Measurements from ENCODE around the gene ASCC3.
A peak's percentile ranks its signal among the peaks of the same experiment; 100 is the strongest.
"Not testable (repeated sequence)": the region's sequence is repeated elsewhere in the genome, so short reads cannot be mapped to it uniquely, and the experiment has no call there.

The ASCC3 gene

DNA sequence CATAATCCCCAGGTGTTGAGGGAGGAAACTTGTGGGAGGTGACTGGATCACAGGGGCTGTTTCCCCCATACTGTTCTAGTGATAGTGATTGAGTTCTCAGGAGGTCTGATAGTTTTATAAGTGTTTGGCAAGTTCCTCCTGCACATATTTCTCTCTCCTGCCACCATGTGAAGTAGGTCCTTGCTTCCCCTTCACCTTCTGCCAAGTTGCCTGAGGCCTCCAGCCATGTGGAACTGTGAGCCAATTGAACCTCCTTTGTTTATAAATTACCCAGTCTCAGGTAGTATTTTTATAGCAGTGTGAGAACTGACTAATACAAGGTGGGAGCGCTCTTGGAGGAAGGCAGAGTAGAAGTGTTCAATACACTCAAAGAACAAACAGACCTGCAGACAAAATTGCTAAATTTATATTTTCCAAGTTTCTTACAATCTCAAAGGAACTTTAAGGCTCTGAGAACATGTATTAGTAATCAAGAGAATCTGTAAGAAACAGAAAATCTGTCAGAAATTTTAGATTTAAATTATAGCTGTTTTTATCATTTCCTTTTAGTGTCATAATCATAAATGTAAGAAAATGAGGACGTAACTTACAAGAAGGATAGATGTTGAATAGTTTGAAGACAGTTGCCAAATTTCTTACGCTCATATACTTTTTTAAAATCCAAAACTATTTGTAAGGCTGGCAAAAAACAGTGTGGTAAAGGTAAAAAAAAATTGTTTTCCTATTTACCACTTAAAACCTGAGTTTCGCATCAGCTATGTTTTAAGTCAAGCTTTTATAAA is 77.7 kb downstream of the ASCC3 start:
- DNase-seq (ENCODE audit: low read depth): no peak

DNA sequence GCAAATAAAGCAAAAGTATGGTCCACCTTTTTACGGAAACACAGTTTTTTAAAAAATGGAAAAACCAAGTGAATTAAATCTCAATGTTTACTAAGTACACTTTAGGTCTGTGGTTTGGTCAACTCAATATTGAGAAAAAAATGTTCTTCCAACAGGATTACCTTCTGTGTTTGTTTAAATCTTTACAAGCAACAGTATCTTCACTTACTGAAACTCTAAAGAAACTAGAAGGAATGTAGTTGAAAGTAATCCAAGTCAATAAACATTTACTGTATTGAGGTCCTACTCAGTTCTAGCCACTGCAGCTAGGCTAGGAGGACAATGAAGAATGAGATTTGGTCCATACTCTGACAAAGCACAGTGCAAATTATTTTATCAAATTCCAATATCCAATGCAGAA is 80.1 kb downstream of the ASCC3 start:
- DNase-seq (ENCODE audit: low read depth): no peak

DNA sequence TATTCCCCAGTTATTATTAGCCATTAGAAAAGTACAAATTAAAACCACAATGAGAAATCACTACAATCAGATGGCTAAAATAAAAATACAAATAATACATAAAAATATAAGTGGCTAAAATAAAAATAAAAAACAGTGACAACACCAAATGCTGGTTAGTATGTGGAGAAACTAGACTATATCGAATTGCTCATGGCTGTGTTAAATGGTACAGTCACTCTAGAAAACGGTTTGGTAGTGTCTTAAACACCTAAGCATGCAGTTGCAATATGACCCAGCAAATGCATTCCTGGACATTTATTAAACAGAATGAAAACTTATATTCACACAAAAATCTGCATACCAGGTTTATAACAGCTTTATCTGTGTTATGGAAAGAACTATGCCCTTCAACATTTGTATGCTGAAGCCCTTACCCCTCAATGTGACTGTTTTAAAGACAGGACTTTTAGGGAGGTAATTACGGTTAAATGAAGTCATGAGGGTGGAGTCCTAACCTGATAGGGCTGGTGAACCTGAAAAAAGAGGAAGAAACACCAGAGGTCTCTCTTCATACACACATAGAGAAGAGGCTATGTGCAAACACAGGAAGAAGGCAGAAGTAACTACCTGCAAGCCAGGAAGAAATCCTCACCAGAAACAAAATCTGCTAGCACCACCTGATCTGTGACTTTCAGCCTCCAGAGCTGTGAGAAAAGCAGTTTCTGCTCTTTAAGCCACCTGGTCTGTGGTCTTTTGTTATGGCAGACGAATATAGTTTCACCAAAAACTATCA is 84.9 kb downstream of the ASCC3 start:
- DNase-seq (ENCODE audit: low read depth): no peak

DNA sequence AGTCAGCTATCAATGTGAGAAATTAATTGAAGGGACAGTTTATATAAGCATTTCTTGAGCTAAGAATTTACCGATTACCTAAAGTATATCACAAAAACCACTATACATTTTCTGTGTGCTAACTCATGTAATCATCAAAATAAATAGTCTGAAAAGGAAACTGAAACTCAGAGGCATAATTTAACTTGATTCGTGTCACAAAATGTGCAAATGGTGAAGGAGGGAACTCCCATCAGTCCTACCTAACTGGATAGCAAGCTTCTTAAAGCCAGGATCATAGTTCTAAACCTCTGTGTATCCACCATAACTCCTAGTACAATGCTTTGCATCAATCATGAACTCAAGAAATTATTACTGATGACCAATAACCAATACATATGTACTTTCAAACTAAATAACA is 91.0 kb downstream of the ASCC3 start:
- no peak for DNase-seq (ENCODE audit: low read depth)

DNA sequence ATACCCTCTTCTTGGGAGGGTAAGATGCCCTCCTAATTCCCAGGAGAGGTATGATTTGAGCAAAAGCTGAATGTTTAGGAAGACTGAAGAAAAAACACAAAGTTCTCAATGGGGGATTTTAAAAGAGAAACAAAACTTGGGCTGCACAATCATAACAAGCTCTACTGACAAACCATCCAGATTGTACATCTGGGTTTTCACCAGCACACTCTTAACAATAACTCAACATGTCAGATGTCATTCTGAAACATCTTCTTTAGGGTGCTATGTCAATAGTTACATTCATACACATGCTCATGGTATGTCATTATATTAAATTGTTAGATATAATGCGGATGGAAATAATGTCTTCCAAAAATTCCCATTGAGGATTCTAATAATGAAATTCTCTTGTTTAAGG is 95.1 kb downstream of the ASCC3 start:
- no peak for DNase-seq (ENCODE audit: low read depth)

DNA sequence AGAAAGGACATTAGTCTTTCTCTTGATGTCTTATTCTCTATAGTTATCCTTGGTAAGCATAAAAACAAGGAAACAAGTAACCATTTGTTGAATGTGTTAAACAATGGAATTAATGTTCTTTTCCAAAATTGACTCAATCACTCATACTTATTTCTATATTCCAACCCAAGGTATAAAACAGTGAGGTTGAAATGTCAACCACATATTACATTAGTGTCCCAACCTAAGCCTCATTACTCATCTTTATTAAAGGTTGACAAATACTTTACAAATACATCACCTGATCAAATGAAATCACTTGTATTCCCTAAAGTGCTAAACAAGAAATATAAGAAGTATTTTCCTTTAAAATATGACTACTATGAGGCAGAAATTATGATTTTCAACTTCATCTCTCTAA is 100.5 kb downstream of the ASCC3 start:
- no peak for DNase-seq (ENCODE audit: low read depth)

DNA sequence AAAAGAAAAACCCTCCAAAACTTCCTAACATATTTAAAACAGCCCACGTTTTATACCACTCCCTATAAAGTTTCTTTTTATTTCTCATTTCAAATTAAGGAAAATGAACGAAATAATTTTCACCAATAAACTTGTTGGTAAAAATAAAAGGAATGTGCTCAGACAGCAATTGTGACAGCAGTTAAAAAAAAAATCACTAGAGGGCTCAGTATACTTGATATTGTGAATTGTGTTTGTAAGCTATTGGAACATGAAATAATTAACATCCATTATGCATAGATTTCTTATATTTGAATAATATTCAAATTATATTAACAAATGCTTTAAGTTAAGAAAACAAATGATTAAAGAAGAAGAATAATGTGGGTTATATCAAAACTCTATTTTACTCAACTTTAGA is 105.5 kb downstream of the ASCC3 start:
- DNase-seq (ENCODE audit: low read depth): peak; percentile 6

DNA sequence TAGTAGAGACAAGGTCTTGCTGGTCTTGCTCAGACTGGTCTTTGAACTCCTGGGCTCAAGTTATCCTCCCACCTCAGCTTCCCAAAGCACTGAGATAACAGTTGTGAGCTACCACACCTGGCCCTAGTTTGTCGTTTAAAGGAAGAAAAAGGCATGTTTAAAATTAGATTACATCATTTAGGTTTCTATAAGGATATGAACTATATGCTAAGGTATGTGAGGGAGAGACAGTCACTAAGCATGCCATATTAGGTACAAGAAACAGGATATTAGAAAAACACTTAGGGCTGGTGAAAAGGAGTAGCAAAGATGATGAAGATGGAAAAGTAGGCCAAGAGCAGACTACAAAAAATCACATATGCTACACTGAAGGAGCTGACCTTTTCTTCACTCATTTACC is 106.4 kb downstream of the ASCC3 start:
- no peak for DNase-seq (ENCODE audit: low read depth)

DNA sequence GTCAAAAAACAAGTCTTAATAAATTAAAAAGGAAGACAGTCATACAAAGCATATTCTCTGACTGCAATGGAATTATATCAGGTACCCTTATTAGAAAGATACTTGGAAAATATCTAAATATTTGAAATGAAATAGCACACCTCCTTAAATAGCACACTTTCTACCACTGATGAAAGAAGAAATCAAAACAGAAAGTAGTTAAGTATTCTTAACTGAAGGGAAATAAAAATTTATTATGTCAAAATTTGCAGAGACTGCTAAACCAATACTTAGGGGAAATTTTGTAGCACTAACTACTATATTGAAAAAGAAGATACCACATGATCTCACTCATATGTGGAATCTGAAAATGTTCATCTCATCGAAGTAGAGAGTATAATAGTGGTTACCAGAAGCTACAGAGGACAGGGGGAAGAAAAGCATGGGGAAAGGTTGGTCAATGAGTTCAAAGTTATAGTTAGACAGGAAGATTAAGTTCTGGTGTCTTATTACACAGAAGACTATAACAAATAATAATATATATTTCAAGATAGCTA is 112.2 kb downstream of the ASCC3 start:
- no peak for DNase-seq (ENCODE audit: low read depth)

DNA sequence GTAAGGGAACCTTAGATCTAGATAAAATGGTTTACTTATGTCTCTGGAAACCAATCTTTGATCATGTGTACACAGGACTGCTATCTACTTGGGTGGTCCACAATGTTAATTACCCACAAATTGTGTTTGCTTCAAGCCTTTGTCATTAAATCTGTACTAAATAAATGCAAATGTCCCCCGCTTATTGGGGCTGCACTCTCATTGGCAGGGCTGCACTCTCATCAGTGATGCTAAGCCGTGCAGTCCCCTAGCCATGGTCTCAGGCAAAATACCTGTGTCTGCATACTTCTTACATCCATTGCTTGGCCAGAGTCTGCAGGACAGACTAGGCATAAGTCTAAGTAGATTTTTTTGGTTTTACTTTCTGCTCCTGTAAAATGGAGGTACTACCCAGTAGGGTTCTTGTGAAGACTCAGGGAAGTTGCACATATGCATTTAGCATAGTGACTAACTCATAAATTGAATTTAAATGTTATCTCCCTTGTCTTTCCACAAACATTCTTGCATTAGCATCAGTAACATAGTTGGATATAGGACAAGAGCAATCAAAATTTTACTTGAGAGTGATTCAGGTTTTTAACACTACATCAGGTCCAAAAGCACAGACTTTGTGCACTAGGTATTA is 117.4 kb downstream of the ASCC3 start:
- DNase-seq (ENCODE audit: low read depth): no peak

DNA sequence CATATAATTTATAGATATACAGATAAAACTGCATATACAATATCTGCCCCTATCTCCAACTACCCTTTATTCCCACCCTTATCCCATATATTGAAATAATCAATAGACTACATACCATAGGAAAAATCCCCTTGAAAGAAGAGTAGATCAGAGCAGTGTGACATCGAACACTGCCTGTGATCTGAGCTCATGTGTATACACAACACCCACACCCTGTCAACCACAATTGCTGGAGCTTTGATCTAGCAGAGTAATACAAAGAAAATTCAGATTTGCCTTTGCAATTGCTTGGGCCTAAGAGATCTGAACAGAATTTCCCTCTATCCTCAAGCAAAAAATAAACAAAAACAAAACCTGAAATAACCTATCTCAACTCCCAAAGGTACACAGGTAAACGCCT is 119.3 kb downstream of the ASCC3 start:
- no peak for DNase-seq (ENCODE audit: low read depth)

DNA sequence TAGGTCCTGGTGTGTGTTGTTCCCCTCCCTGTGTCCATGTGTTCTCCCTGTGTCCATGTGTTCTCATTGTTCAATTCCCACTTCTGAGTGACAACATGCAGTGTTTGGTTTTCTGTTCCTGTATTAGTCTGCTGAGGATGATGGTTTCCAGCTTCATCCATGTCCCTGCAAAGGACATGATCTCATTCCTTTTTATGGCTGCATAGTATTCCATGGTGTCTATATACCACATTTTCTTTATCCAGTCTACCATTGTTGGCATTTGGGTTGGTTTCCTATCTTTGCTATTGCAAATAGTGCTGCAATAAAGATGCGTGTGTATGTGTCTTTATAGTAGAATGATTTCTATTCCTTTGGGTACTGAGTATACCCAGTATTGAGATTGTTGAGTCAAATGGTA is 122.7 kb downstream of the ASCC3 start:
- DNase-seq (ENCODE audit: low read depth): not testable (repeated sequence)

DNA sequence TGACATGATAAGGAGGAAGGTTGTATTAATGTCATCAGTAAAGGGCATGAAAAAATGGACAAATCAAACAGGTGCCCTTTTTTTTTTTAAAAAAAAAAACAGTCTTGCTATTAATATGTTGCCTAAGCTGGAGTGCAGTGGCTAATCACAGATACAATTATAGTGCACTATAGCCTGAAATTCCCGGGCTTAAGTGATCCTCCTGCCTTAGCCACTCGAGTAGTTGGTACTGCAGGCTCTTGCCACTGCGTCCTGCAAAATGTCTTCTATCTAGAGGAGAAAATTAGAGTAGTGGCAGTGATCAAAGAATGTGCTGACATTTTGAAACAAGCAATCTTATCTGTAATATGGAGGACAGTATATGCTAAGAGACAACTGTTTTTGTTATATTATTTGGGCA is 127.7 kb downstream of the ASCC3 start:
- DNase-seq (ENCODE audit: low read depth): no peak

DNA sequence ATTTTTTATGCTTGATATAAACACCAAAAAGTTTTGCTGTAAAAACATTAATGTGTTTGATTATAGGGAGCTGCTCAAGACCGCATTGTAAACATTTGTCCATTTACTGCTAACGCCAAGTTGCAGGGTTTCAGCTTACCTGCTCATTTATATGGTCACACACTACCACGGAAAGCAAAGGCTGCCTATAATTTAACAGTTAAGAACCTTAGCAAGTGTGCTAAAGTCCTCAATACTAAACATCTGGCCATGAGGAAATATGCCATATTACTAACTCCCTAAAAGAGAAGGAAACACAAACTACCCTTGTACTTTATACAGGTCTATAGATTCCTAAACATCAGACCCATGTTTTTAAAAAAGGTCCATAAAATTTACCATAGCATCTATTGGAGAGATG is 129.5 kb downstream of the ASCC3 start:
- DNase-seq (ENCODE audit: low read depth): no peak

DNA sequence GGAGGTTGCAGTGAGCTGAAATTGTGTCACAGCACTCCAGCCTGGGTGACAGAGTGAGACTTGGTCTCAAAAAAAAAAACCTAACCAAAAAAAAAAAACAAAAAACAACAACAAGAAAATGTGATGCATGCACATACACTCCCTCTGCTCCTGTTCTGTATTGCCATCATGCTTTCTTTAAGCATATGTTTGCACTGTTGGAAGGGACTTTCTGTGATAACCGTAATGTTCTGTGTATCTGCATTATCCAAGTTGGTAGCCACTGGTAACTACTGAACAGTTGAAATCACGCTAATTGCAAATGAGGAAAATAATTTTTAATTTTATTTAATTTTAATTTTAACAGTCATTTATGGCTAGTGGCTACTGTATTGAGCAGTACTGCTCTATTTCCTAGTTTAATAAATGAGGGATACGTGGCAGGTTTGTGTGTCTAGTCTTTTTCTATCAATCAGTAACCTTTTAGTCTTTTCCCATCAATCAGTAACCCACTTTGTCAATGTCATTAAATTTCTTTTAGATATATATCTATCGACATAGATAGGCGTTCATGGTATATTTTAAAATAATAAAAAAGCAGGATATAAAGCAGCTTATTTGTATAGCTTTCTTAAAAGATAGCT is 135.6 kb downstream of the ASCC3 start:
- no peak for DNase-seq (ENCODE audit: low read depth)

DNA sequence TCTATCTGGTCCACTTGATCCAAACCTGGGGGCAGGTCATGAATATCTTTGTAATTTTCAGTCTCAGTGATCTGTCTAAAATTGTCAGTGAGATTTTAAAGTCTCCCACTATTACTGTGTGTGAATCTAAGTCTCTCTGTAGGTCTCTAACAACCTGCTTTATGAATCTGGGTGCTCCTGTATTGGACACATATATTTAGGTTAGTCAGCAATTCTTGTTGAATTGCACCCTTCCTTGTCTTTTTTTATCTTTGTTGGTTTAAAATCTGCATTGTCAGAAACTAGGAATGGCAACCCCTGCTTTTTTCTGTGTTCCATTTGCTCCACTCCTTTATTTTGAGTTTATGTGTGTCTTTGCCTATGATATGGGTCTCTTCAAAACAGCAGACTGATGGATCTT is 140.7 kb downstream of the ASCC3 start:
- no peak for DNase-seq (ENCODE audit: low read depth)

DNA sequence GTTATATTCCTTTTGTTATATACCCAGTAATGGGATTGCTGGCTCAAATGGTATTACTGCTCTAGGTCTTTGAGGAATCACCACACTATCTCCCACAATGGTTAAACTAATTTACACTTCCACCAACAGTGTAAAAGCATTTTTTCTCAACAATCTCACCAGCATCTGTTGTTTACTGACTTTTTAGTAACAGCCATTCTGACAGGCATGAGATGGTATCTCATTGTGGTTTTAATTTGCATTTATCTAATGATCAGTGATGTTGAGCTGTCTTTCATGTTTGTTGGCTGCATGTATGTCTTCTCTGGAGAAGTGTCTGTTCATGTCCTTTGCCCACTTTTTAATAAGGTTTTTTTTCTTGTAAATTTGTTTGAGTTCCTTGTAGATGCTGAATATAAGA is 143.4 kb downstream of the ASCC3 start:
- DNase-seq (ENCODE audit: low read depth): not testable (repeated sequence)

DNA sequence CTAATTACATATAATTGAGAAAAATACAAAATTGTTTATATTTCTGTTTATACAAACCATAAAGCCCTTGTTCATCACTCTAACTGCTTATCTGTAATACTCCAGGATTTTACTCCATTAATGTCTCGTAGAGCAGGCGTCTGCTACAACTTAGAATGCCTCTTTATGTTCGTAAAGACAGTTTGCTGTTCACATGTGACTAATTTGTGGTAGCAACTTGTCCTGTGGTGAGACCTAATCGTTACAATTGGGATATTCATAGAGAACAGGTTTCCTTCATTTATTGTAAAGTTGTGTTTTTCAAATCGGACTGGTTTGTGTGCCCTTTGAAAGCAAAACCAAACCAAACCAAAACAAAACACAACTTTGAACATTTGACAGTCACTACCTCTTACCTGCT is 149.7 kb downstream of the ASCC3 start:
- no peak for DNase-seq (ENCODE audit: low read depth)

DNA sequence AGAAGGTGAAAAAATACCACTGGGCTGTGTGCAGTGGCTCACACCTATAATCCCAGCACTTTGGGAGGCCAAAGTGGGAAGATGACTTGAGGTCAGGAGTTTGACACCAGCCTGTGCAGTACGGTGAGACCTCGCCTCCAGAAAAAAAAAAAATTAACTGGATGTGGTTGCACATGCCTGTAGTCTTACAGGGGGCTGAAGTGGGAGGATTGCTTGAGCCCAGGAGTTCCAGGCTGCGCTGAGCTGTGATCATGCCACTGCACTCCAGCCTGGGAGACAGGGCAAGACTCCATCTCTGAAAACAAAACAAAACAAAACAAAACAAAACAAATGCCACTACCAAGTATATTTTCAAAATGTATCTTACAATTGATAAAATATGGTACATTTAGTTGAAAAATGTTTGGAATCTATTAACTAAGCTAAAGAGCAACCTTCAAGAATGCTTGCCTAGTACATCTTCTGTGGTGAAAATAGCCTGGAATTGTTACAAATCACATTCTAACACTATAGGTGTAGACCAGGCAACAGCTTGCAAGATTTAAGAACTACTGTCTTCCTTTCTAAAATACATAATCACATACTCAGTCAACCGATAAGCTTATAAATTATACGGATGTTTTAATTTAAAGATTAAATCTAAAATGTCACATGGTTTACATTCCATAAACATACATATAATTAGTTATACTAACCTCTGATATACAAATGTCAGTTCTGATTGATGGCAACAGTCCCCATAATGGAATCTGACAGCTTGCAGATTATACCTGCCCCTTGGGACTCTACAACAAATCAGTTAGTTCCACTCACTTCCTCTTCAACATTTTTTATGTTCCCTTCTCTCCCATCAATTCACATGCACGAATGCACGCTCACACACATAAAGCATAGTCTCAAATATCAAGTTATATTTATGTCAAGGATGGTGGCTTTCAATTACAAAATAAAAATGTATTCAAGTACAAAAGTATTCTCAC is 150.8 kb downstream of the ASCC3 start:
- no peak for DNase-seq (ENCODE audit: low read depth)

DNA sequence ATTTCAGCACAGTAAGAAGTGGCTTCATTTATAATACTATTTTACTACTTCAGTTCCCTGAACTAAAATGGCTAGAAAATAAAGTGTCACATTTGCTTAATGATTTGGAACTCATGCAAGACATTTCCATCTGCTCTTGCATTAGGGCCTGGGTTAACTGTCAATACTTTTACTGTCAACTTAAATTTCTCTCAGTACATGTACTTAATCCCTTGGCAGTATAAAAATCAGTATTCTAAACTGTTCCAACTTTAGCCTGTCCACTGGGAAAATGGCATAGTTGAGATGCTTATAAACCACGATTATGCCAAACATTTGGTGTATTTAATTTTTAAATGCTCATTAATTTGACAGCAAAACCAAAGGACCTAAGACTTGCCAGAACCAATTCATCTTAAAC is 154.5 kb downstream of the ASCC3 start:
- DNase-seq (ENCODE audit: low read depth): peak; percentile 30

DNA sequence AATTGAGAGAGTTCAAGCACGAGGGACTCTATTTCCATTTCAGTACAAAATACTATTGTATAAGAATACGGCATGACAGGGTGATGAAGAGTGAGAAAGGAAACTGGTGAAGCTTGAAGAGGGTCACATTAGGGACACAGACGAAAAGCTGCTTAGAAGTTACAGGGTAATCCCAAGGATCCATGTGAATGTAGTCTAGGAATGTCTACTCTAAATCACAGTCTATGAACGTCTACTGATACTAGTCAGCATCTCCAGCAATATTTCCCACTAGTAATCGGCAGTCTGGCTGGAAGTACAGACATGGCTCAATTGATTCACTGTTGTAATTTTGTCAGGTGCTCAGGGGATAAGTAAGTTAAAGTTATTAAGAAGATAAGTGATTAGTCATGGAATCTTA is 156.4 kb downstream of the ASCC3 start:
- peak; percentile 21 for DNase-seq (ENCODE audit: low read depth)
